K562 (cell line): ENCODE measurements around the gene GULP1. TPM values are rescaled to one million over a fixed set of nuclear protein-coding genes. Genes with fewer than 3 reads are reported as not detected.
"Not testable (repeated sequence)": the region's sequence is repeated elsewhere in the genome, so short reads cannot be mapped to it uniquely, and the experiment has no call there.

Experiments used
- ATAC-seq: fragments of 200-7000 bp; cut with Tn5 transposase; 3 replicates; pipeline ENCODE4 v1.9.1; 2020; ENCODE audit warnings: moderate library complexity
- BruUV-seq: library from RNA; stranded (reverse); fragments of 400-500 nt; replicated peaks from 2 replicates; lab custom pipeline; 2021; lab: Mats Ljungman, UMichigan
- CTCF ChIA-PET: fragments of 300-600 bp; formaldehyde crosslinking; extraction: SDS; loops from one replicate; lab custom pipeline; 2021; ENCODE audit warnings: low intra/inter-chr PET ratio; lab: Yijun Ruan, JAX
- POLR2A ChIA-PET: fragments of 300-600, 350-650 bp; sonication (Branson Sonifier 250); formaldehyde crosslinking; extraction: SDS; loops from one replicate; lab custom pipeline; 2021; ENCODE audit warnings: antibody characterized with exemption, inconsistent platforms; lab: Yijun Ruan, JAX
- DNase-seq, 4 experiments: peaks; one replicate each; pipeline versions ENCODE4 v3.0.0 to v3.0.0-alpha.2; 2011 to 2018; ENCODE audit warnings: low spot score in 3 of 4, mixed read lengths in 3 of 4; ENCODE audit errors: extremely low read depth in 1 of 4
- FAIRE-seq: peaks from 2 replicates; lab custom pipeline; 2011; peaks lifted over from hg19 to GRCh38; lab: Jason Lieb, UNC
- H2AFZ ChIP-seq: 2 replicates; pipeline ENCODE4 v1.6.0; 2011; ENCODE audit warnings: low read depth, low read length, control low read depth, inconsistent platforms
- H3K27ac ChIP-seq: fragments of 200-600 bp; 3 replicates; pipeline ENCODE4 v1.8.0; 2011; ENCODE audit warnings: low read depth, mild to moderate bottlenecking, control low read depth, inconsistent platforms, low read length, moderate library complexity, mixed read lengths; ENCODE audit errors: extremely low read depth
- H3K27me3 ChIP-seq, 2 experiments: fragments of 300-600 bp in 1 of 2; 2 replicates in 1 of 2; 3 replicates in 1 of 2; pipeline versions ENCODE4 v1.6.0 to v1.8.0; 2011; ENCODE audit warnings: inconsistent platforms in 2 of 2, low read length in 2 of 2, mild to moderate bottlenecking in 1 of 2, mixed read lengths in 1 of 2, moderate library complexity in 1 of 2; ENCODE audit not compliant: control insufficient read depth in 2 of 2, insufficient read depth in 2 of 2
- H3K36me3 ChIP-seq: fragments of 300-600 bp; 3 replicates; pipeline ENCODE4 v1.8.0; 2011; ENCODE audit warnings: mild to moderate bottlenecking, low read length, inconsistent platforms; ENCODE audit not compliant: control insufficient read depth, insufficient read depth
- H3K4me1 ChIP-seq, 2 experiments: fragments of 200-600 bp in 1 of 2; replicated peaks in 1 of 2; 2 replicates in 1 of 2; 3 replicates in 1 of 2; pipeline versions ENCODE4 v1.5.1 to v1.8.0; 2011; ENCODE audit warnings: inconsistent platforms in 2 of 2, low read length in 2 of 2, mild to moderate bottlenecking in 1 of 2, mixed read lengths in 1 of 2, moderate library complexity in 1 of 2; ENCODE audit not compliant: control insufficient read depth in 2 of 2, insufficient read depth in 2 of 2
- H3K4me2 ChIP-seq: 2 replicates; pipeline ENCODE4 v1.6.1; 2011; ENCODE audit warnings: low read length, control low read depth, inconsistent platforms, mixed read lengths; ENCODE audit not compliant: insufficient read depth
- H3K4me3 ChIP-seq: fragments of 200-600 bp; sonication (generic), shearing (Covaris generic); 2 replicates; pipeline ENCODE4 v1.5.1; 2016; ENCODE audit warnings: control low read depth, inconsistent platforms
- H3K79me2 ChIP-seq: fragments of 200-600 bp; 3 replicates; pipeline ENCODE4 v1.8.0; 2011; ENCODE audit warnings: low read length, inconsistent platforms; ENCODE audit not compliant: control insufficient read depth, insufficient read depth
- H3K9ac ChIP-seq, 2 experiments: 2 replicates each; pipeline versions ENCODE4 v1.6.0 to v1.6.1; 2011; ENCODE audit warnings: low read depth in 2 of 2, low read length in 2 of 2, control low read depth in 1 of 2, inconsistent platforms in 1 of 2, mild to moderate bottlenecking in 1 of 2, mixed read lengths in 1 of 2; ENCODE audit not compliant: insufficient read depth in 1 of 2
- H3K9me1 ChIP-seq: one replicate; pipeline ENCODE4 v1.6.0; 2011; ENCODE audit warnings: inconsistent platforms, mild to moderate bottlenecking, low read length, moderate library complexity; ENCODE audit not compliant: control insufficient read depth, insufficient read depth
- H3K9me3 ChIP-seq: replicated peaks from 2 replicates; pipeline ENCODE4 v1.5.1; 2011; ENCODE audit warnings: low read depth, low read length, inconsistent platforms; ENCODE audit not compliant: control insufficient read depth, insufficient read depth
- H4K20me1 ChIP-seq: replicated peaks from 2 replicates; pipeline ENCODE4 v1.6.1; 2011; ENCODE audit warnings: low read length, inconsistent platforms, mixed read lengths; ENCODE audit not compliant: control insufficient read depth, insufficient read depth
- FIP1L1 ChIP-seq: fragments of 200-400 bp; formaldehyde crosslinking; IDR thresholded peaks from 2 replicates; pipeline ENCODE4 v1.6.1; 2018; ENCODE audit warnings: mild to moderate bottlenecking, low read depth, low read length; ENCODE audit not compliant: poor library complexity, severe bottlenecking
- POLR2G ChIP-seq: fragments of 200-400 bp; formaldehyde crosslinking; IDR thresholded peaks from 2 replicates; pipeline ENCODE4 v1.6.1; 2017; ENCODE audit warnings: low read depth, mild to moderate bottlenecking, antibody characterized with exemption, low read length, moderate library complexity
- TFAP4 ChIP-seq: sonication (generic); formaldehyde crosslinking; IDR thresholded peaks from 2 replicates; pipeline ENCODE4 v1.8.0; 2022; ENCODE audit warnings: missing genetic modification reagents, mild to moderate bottlenecking, moderate library complexity, borderline replicate concordance
- ZBTB33 ChIP-seq: sonication (generic); formaldehyde crosslinking; IDR thresholded peaks from 2 replicates; pipeline ENCODE4 v1.8.1; 2023; ENCODE audit warnings: mild to moderate bottlenecking, missing genetic modification reagents
- ZSCAN29 ChIP-seq: fragments of 450-650 bp; IDR thresholded peaks from 2 replicates; pipeline ENCODE4 v1.6.1; 2017
- ZZZ3 ChIP-seq: fragments of 450-650 bp; IDR thresholded peaks from 2 replicates; pipeline ENCODE4 v1.6.1; 2016; ENCODE audit warnings: antibody characterized with exemption, mild to moderate bottlenecking, moderate library complexity
- WGBS: fragments of 100-300 bp; shearing (Covaris generic); methylation state at CpG from one replicate; pipeline ENCODE4 v1.1.6; 2016; ENCODE audit warnings: low coverage, mixed read lengths; ENCODE audit not compliant: insufficient coverage; ENCODE audit errors: missing lambda C conversion rate; 5-methylcytosine and 5-hydroxymethylcytosine counted together
- in situ Hi-C: fragments of 300-500 bp; cut with MboI; formaldehyde crosslinking; loops from 4 replicates; pipeline ENCODE4 v1.15.0; 2018; ENCODE audit warnings: inconsistent platforms, mixed read lengths
- intact Hi-C: fragments of 100-400 bp; cut with micrococcal nuclease; formaldehyde crosslinking; loops from 2 replicates; pipeline ENCODE4 v1.14.2; 2022
- polyA plus RNA-seq, 8 experiments: library from polyadenylated mRNA; depleted of rRNA in 4 of 8; stranded (reverse) in 5 of 8; unstranded in 3 of 8; fragments of >200 nt; fragmentation: Nextera tagmentation in 2 of 8; fragmentation: Illumina TruSeq in 1 of 8; extraction: Ambion mirVana in 2 of 8; extraction: Trizol in 1 of 8; gene quantifications; 2 replicates each; pipeline versions ENCODE4 v1.2.1 to v1.2.3, GENCODE V29; 2011 to 2014; ENCODE audit warnings: inconsistent platforms in 1 of 8, missing spikeins in 1 of 8
- total RNA-seq, 7 experiments: library from RNA; depleted of rRNA in 6 of 7; stranded (reverse); fragments of >200 nt in 6 of 7; fragmentation: Illumina TruSeq in 2 of 7; extraction: Trizol in 2 of 7; gene quantifications; 2 replicates each; pipeline versions ENCODE4 v1.2.1 to v1.2.3, GENCODE V29; 2011 to 2021; ENCODE audit warnings: low replicate concordance in 1 of 7

GULP1 gene
- total and polyA plus RNA-seq, 9 of the 15 experiments (the other 6 are each of a cell fraction or from before 2014, with no cell fraction given): 8.5 to 25.3 (median 19.5) TPM

DNA sequence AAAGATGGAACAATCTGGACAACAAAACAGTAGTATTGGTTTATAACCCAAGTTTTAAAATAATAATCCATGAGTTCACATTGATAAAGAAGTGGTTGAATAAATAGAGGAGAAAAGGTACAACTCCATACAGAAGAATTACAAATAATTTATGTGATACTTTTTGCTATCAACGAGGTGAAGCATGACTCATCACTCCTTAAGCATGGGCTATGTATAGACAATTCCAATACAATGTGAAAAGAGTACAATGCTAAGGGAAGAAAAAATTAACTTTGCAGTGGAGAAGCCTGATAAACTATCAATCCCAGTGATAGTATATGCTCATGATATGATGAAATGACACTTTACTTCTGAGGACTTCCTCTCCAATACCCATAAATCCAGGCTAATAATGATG lies 312.9 kb downstream of the GULP1 start (continued):
- TF ChIP-seq TFAP4 (CRISPR knock-in tag) (no peak), ZZZ3 (no peak), FIP1L1 (no peak), ZSCAN29 (no peak)

DNA sequence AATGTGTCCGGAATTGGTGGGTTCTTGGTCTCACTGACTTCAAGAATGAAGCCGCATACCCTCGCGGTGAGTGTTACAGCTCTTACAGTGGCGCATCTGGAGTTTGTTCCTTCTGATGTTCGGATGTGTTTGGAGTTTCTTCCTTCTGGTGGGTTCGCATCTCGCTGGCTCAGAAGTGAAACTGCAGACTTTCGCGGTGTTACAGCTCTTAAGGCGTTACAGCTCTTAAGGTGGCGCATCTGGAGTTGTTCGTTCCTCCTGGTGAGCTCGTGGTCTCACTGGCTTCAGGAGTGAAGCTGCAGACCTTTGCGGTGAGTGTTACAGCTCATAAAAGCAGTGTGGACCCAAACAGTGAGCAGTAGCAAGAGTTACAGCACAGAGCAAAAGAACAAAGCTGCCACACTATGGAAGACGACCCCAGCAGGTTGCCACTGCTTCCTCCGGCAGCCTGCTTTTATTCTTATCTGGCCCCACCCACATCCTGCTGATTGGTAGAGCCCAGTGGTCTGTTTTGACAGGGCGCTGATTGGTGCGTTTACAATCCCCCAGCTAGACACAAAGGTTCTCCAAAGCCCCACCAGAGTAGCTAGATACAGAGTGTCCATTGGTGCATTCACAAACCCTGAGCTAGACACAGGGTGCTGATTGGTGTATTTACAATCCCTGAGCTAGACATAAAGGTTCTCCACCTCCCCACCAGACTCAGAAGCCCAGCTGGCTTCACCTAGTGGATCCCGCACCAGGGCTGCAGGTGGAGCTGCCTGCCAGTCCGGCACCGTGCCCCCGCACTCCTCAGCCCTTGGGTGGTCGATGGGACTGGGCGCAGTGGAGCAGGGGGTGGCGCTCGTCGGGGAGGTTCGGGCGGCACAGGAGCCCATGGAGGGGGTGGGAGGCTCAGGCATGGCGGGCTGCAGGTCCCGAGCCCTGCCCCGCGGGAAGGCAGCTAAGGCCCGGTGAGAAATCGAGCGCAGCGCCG lies 314.2 kb downstream of the GULP1 start:
- in situ Hi-C loops, FAIRE-seq, H3K4me3 ChIP-seq, ATAC-seq, H4K20me1 ChIP-seq, H3K9me1 ChIP-seq, H3K27ac ChIP-seq, H3K79me2 ChIP-seq, DNase-seq, BruUV-seq, H3K36me3 ChIP-seq, H3K27me3 ChIP-seq, H3K4me1 ChIP-seq, CTCF ChIA-PET, H3K9me3 ChIP-seq, intact Hi-C loops, H3K9ac ChIP-seq, H3K4me2 ChIP-seq: not testable (repeated sequence)
- H2AFZ ChIP-seq: peak overlapping the region; percentile 31; the same call in 1 of the 2 replicates
- POLR2A ChIA-PET: interaction anchor here (1.1 kb wide), 1 partner anchor 14 kb away, joined by 3 read pairs; no protein-coding TSS in a partner anchor
- WGBS: 60% methylated on average over 14 of the region's 39 CpGs
- TF ChIP-seq ZBTB33 (CRISPR knock-in tag) (0 out of 2 replicates have a peak, but pooled peaks have one; percentile 32), POLR2G (peak; percentile 34; the same call in 1 of the 2 replicates)
